Fibroblast of peridontal ligament (primary cell): ENCODE data around the gene TBC1D10B.
"Not testable (repeated sequence)": the region's sequence is repeated elsewhere in the genome, so short reads cannot be mapped to it uniquely, and the experiment has no call there.

Experiments
- DNase-seq: peaks from one replicate; pipeline ENCODE4 v3.0.0-alpha.2; 2010; ENCODE audit errors: extremely low read depth

TBC1D10B gene

GRCh38 chr16:30397776-30398660 is 27.7 kb upstream of the TBC1D10B start:
- no peak for DNase-seq

- no peak for DNase-seq
Observed at GRCh38 chr16:30397056-30397455, 26.8 kb upstream of the TBC1D10B start.

- not testable (repeated sequence) for DNase-seq
Observed at GRCh38 chr16:30396627-30397026, 26.3 kb upstream of the TBC1D10B start.

- no peak for DNase-seq
Observed at GRCh38 chr16:30395992-30396585, 25.8 kb upstream of the TBC1D10B start.

GRCh38 chr16:30395155-30395991 is 25.1 kb upstream of the TBC1D10B start, which contains the start of gene ZNF48:
Gene ZNF48, plus strand, starts transcription at chr16:30395420. Its CDS starts 375 bp downstream, at chr16:30395795.
- peak; percentile 87 for DNase-seq

- no peak for DNase-seq
Observed at GRCh38 chr16:30394592-30395154, 24.4 kb upstream of the TBC1D10B start.

- no peak for DNase-seq
Observed at GRCh38 chr16:30383521-30383920, 13.2 kb upstream of the TBC1D10B start.

GRCh38 chr16:30382111-30382881 is 12.0 kb upstream of the TBC1D10B start, which contains the start of gene SEPTIN1:
Gene SEPTIN1, minus strand, starts transcription at chr16:30382561. Its CDS starts 19 bp downstream, at chr16:30382542.
- DNase-seq, result no peak

GRCh38 chr16:30381291-30382041 is 11.2 kb upstream of the TBC1D10B start:
- no peak for DNase-seq

- DNase-seq, result no peak
Observed at GRCh38 chr16:30380803-30381208, 10.5 kb upstream of the TBC1D10B start.

- no peak for DNase-seq
Observed at GRCh38 chr16:30380072-30380802, 9.9 kb upstream of the TBC1D10B start.

- DNase-seq, result no peak
Observed at GRCh38 chr16:30379158-30379783, 9.0 kb upstream of the TBC1D10B start.

GRCh38 chr16:30378236-30379157 is 8.2 kb upstream of the TBC1D10B start:
- DNase-seq, result peak; percentile 95

- peak; percentile 88 for DNase-seq
Observed at GRCh38 chr16:30377812-30378235, 7.5 kb upstream of the TBC1D10B start.

- no peak for DNase-seq
Observed at GRCh38 chr16:30377050-30377811, 6.9 kb upstream of the TBC1D10B start.

GRCh38 chr16:30376461-30376902 is 6.2 kb upstream of the TBC1D10B start:
- no peak for DNase-seq

- DNase-seq, result no peak
Observed at GRCh38 chr16:30375864-30376263, 5.6 kb upstream of the TBC1D10B start.
